Measurements from ENCODE around the gene RPEL1.

The RPEL1 gene

DNA sequence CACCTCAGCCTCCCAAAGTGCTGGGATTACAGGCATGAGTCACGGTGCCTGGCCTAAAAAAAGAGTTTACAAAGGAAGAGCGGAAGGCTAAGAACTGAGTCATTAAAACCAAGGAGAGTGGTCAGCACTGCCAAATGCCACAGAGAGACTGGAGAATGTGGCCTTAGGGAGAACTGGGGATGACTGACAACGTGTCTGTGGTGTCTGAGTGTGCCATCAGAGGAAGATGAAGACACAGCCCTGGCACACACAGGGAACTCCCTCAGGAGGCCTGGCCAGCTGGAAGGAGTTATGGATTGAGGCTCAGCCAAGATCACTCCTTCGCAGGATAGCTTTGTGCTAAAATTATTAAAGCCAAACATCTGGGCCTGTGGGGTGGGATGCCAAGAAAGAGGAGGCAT lies 27.4 kb downstream of the RPEL1 start:
- Histone ChIP-seq H2AFZ (ENCODE audit: low read length) (no peak overlapping the region), H3K9me2 (replicated peaks; ENCODE audit: low read depth, low read length) (no peaks in the 10 kb centered on the region), H3K27me3 (ENCODE audit: insufficient read depth, low read length, poor library complexity, severe bottlenecking) (no peaks in the 10 kb centered on the region), H3F3A (ENCODE audit: low read depth) (no peaks in the 10 kb centered on the region), H3K79me2 (ENCODE audit: insufficient read depth, low read length) (no peaks in the 10 kb centered on the region), H3K4me2 (ENCODE audit: low read depth, low read length, poor library complexity, severe bottlenecking) (no peak overlapping the region), H4K20me1 (ENCODE audit: insufficient read depth, low read length, poor library complexity, severe bottlenecking) (no peaks in the 10 kb centered on the region), H3K36me3 (ENCODE audit: insufficient read depth, low read length) (no peaks in the 10 kb centered on the region), H3K9me3 (ENCODE audit: insufficient read depth, low read depth, low read length) (no peaks in the 10 kb centered on the region), H3K4me1 (ENCODE audit: insufficient read depth, low read length, poor library complexity, severe bottlenecking) (no peaks in the 10 kb centered on the region), H3K4me3 (ENCODE audit: low read length, poor library complexity, severe bottlenecking) (no peak overlapping the region), H3K9ac (ENCODE audit: low read depth, low read length, poor library complexity, severe bottlenecking) (no peak overlapping the region)
- TF ChIP-seq, protein P1, sequence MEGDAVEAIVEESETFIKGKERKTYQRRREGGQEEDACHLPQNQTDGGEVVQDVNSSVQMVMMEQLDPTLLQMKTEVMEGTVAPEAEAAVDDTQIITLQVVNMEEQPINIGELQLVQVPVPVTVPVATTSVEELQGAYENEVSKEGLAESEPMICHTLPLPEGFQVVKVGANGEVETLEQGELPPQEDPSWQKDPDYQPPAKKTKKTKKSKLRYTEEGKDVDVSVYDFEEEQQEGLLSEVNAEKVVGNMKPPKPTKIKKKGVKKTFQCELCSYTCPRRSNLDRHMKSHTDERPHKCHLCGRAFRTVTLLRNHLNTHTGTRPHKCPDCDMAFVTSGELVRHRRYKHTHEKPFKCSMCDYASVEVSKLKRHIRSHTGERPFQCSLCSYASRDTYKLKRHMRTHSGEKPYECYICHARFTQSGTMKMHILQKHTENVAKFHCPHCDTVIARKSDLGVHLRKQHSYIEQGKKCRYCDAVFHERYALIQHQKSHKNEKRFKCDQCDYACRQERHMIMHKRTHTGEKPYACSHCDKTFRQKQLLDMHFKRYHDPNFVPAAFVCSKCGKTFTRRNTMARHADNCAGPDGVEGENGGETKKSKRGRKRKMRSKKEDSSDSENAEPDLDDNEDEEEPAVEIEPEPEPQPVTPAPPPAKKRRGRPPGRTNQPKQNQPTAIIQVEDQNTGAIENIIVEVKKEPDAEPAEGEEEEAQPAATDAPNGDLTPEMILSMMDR (conservative IDR thresholded peaks at IDR 0.05; ENCODE audit: low read length), result no peak
- TF ChIP-seq EZH2phosphoT487 (IDR thresholded peaks at IDR 0.05; ENCODE audit: borderline replicate concordance), result no peak

DNA sequence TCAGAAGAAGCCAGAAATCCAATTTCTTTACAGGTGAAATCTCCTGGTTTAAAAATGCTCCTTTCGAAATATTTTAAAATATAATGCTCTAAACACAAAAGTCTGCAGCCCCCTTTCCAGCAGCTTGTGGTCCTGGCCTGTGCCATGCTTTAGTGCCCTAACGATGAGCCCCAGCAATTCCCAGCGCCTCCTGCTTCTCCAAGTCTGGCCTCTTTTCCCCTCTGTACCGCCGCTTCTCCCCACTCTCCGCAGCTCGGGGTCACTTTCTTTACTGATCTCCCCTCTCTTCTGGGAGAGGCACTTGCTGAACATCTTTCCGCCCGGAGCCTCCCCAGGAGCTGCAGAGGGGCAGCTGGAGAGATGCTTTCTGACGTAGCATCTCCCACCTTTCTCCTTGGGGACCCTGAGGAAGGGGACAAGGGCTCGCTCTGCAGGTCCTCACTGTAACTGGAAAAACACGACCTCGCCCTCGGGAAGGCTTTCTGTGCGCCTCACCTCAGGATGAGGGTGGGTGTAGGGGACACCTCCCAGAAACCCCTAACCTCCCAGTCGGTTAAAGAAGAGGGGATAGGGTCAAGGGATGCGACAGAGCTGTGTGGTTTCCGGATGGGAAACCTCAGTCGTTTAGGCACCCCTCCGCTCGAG lies 30.7 kb downstream of the RPEL1 start:
- no peaks in the 10 kb centered on the region for H3F3A ChIP-seq (ENCODE audit: low read depth)
- no peaks in the 10 kb centered on the region for H3K36me3 ChIP-seq (ENCODE audit: insufficient read depth, low read length)
- H4K20me1 ChIP-seq (ENCODE audit: insufficient read depth, low read length, poor library complexity, severe bottlenecking), result no peaks in the 10 kb centered on the region
- H3K4me2 ChIP-seq (ENCODE audit: low read depth, low read length, poor library complexity, severe bottlenecking), result no peak overlapping the region
- H3K9ac ChIP-seq (ENCODE audit: low read depth, low read length, poor library complexity, severe bottlenecking), result no peak overlapping the region
- no peaks in the 10 kb centered on the region for H3K79me2 ChIP-seq (ENCODE audit: insufficient read depth, low read length)
- no peaks in the 10 kb centered on the region for H3K27me3 ChIP-seq (ENCODE audit: insufficient read depth, low read length, poor library complexity, severe bottlenecking)
- H3K4me3 ChIP-seq (ENCODE audit: low read length, poor library complexity, severe bottlenecking), result no peak overlapping the region
- H3K9me2 ChIP-seq (replicated peaks; ENCODE audit: low read depth, low read length), result no peaks in the 10 kb centered on the region
- H3K9me3 ChIP-seq (ENCODE audit: insufficient read depth, low read depth, low read length), result no peaks in the 10 kb centered on the region
- no peaks in the 10 kb centered on the region for H3K4me1 ChIP-seq (ENCODE audit: insufficient read depth, low read length, poor library complexity, severe bottlenecking)
- no peak for TF ChIP-seq EZH2phosphoT487 (IDR thresholded peaks at IDR 0.05; ENCODE audit: borderline replicate concordance)
- TF ChIP-seq, protein P1 (conservative IDR thresholded peaks at IDR 0.05; ENCODE audit: low read length), result no peak
- no peak overlapping the region for H2AFZ ChIP-seq (ENCODE audit: low read length)

DNA sequence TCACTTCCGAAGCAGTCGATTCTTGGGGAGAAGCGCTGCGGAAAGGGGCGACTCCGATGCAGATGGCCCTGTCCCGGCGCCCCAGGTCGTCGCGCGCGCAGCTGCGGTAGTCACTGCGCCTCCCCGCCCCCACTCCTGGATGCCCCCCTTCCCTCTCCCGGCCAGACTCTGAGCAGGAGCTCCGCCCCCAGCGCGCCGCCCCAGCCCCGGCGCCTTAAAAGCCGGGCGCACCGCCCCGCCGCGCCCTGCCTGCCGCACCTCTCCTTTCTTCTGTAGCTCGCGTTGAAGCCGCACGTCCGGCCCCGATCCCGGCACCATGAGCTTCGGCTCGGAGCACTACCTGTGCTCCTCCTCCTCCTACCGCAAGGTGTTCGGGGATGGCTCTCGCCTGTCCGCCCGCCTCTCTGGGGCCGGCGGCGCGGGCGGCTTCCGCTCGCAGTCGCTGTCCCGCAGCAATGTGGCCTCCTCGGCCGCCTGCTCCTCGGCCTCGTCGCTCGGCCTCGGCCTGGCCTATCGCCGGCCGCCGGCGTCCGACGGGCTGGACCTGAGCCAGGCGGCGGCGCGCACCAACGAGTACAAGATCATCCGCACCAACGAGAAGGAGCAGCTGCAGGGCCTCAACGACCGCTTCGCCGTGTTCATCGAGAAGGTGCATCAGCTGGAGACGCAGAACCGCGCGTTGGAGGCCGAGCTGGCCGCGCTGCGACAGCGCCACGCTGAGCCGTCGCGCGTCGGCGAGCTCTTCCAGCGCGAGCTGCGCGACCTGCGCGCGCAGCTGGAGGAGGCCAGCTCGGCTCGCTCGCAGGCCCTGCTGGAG lies 31.4 kb downstream of the RPEL1 start, which contains the start of gene INA:
INA (plus strand) TSS at position 243 of the 817 bp plus-strand sequence; CDS start at position 317, 74 bp downstream.
- Histone ChIP-seq H3K79me2 (ENCODE audit: insufficient read depth, low read length) (no peaks in the 10 kb centered on the region), H3K27me3 (ENCODE audit: insufficient read depth, low read length, poor library complexity, severe bottlenecking) (no peaks in the 10 kb centered on the region), H2AFZ (ENCODE audit: low read length) (no peak within 1 kb of the TSS), H4K20me1 (ENCODE audit: insufficient read depth, low read length, poor library complexity, severe bottlenecking) (no peaks in the 10 kb centered on the region), H3K4me1 (ENCODE audit: insufficient read depth, low read length, poor library complexity, severe bottlenecking) (no peaks in the 10 kb centered on the region), H3K9ac (ENCODE audit: low read depth, low read length, poor library complexity, severe bottlenecking) (no peak within 1 kb of the TSS), H3K36me3 (ENCODE audit: insufficient read depth, low read length) (no peaks in the 10 kb centered on the region), H3K4me2 (ENCODE audit: low read depth, low read length, poor library complexity, severe bottlenecking) (no peak within 1 kb of the TSS), H3K4me3 (ENCODE audit: low read length, poor library complexity, severe bottlenecking) (no peak within 1 kb of the TSS), H3K9me2 (replicated peaks; ENCODE audit: low read depth, low read length) (no peaks in the 10 kb centered on the region), H3F3A (ENCODE audit: low read depth) (no peaks in the 10 kb centered on the region), H3K9me3 (ENCODE audit: insufficient read depth, low read depth, low read length) (no peaks in the 10 kb centered on the region)
- no peak for TF ChIP-seq EZH2phosphoT487 (IDR thresholded peaks at IDR 0.05; ENCODE audit: borderline replicate concordance)
- TF ChIP-seq, protein P1 (conservative IDR thresholded peaks at IDR 0.05; ENCODE audit: low read length), result no peak
